ENCODE data around the gene LAGE3. TPM values are rescaled to one million over a fixed set of nuclear protein-coding genes. Genes with fewer than 3 reads are reported as not detected.

Gene LAGE3
- total and polyA plus RNA-seq, 10 of the 15 experiments (the other 5 are each of a cell fraction or from before 2014, with no cell fraction given), result 5.3 to 63.7 (median 19.7) TPM

DNA sequence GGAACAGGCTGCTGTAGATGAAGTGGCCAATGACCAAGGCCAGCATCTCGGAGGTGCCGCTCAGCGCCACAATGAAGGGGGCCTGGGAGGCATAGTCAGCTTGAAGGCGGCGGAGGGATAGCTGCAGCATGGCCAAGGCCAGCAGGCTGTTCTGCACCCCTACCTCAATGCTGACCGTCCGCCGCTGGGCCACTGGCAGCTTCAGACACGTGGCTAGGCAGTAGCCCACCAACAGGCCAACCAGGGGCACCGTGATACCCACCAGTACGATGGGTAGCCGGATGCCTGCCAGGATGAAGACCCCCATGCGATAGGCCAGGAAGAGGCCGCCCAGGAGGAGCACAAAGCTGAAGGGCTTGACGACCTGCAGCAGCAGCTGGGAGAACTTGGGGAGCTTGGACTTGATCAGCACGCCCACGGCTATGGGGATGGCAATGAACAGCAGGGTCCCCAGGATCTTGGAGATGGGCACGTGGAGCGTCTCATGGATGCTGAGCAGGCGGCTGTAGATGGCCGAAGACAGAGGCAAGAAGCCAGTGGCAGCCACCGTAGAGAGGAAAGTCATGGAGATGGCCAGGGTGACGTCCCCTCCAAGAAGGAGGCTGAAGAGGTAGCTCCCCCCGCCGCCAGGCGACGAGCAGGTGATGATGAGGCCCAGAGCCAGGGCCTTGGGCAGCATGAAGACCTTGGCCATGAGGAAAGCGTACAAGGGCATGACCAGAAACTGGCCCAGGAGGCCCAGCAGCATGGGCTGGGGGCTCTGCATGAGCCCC lies 8.6 kb upstream of the LAGE3 start:
- POLR2A ChIA-PET, result interaction anchor here (1.1 to 1.5 kb wide), 4 partner anchors 9 to 44 kb away, joined by 3 to 7 read pairs (median 4); partner anchors contain the start of genes FAM50A and LAGE3
- ATAC-seq (no peak), DNase-seq (ENCODE audit: low read depth, low spot score) (no peak), FAIRE-seq (no peak)
- peaks cover 8% of the 10 kb centered on the region; the same call in 1 of the 2 replicates for H3K4me1 ChIP-seq (ENCODE audit: control insufficient read depth, insufficient read depth, low read length)
- H3K79me2 ChIP-seq (ENCODE audit: control insufficient read depth, insufficient read depth, low read length), result peaks cover 21% of the 10 kb centered on the region
- SMC1A ChIA-PET (ENCODE audit: uncharacterized antibody, unreplicated experiment), result interaction anchor here (1.1 kb wide), 1 partner anchor 89 kb away, joined by 4 read pairs; the partner anchor contains the start of gene RPL10
- H2AFZ ChIP-seq (ENCODE audit: control insufficient read depth, low read depth, low read length), result no peak overlapping the region
- in situ Hi-C loops (cut with MboI) (no loop called here), intact Hi-C loops (cut with micrococcal nuclease; ENCODE audit: unreplicated experiment) (no loop called here)
- 71% methylated on average over 27 of the region's 28 CpGs for WGBS (ENCODE audit: insufficient coverage, insufficient replicate concordance, low lambda C conversion rate, missing lambda C conversion rate)
- no peaks in the 10 kb centered on the region; the same call in 2 of the 3 replicates for H3K9me3 ChIP-seq (replicated peaks; ENCODE audit: control insufficient read depth, insufficient read depth, low read length)
- CTCF ChIA-PET, result no interaction called here
- H3K4me2 ChIP-seq (ENCODE audit: control insufficient read depth, insufficient read depth), result no peak overlapping the region
- RAD21 ChIA-PET (ENCODE audit: unreplicated experiment), result interaction anchor here (1.0 to 1.5 kb wide), 2 partner anchors 9 to 39 kb away, joined by 3 to 4 read pairs; no protein-coding TSS in a partner anchor
- BruUV-seq (replicated peaks), result no TSS peak
- H3K27ac ChIP-seq (ENCODE audit: control insufficient read depth, insufficient read depth), result no peak overlapping the region
- peaks cover 0 to 2% of the 10 kb centered on the region in 2 experiments; a peak in 2 of 4 replicates for H3K36me3 ChIP-seq (ENCODE audit: control insufficient read depth in 2 of 2, insufficient read depth in 2 of 2, low read length in 1 of 2)
- H3K4me3 ChIP-seq, result no peak overlapping the region
- H3K9ac ChIP-seq (ENCODE audit: control insufficient read depth, insufficient read depth, low read length), result no peak overlapping the region
- H4K20me1 ChIP-seq (ENCODE audit: control insufficient read depth, insufficient read depth), result no peaks in the 10 kb centered on the region
- TF ChIP-seq SRF (IDR thresholded peaks at IDR 0.05; ENCODE audit: low read depth in 2 of 2, low read length in 2 of 2), result 0 out of 4 replicates have a peak, but pooled peaks of 1 of the 2 experiments have one; percentile 3
- no peak for TF ChIP-seq POLR2AphosphoS2 (IDR thresholded peaks at IDR 0.05; ENCODE audit: low read depth, low read length)
- H3K27me3 ChIP-seq (replicated peaks in 1 of 2; ENCODE audit: control insufficient read depth in 2 of 2, insufficient read depth in 2 of 2, low read length in 1 of 2), result no peaks in the 10 kb centered on the region

Data from GM12878 (cell line).